ENCODE data around the gene GSTT4.

The GSTT4 gene

DNA sequence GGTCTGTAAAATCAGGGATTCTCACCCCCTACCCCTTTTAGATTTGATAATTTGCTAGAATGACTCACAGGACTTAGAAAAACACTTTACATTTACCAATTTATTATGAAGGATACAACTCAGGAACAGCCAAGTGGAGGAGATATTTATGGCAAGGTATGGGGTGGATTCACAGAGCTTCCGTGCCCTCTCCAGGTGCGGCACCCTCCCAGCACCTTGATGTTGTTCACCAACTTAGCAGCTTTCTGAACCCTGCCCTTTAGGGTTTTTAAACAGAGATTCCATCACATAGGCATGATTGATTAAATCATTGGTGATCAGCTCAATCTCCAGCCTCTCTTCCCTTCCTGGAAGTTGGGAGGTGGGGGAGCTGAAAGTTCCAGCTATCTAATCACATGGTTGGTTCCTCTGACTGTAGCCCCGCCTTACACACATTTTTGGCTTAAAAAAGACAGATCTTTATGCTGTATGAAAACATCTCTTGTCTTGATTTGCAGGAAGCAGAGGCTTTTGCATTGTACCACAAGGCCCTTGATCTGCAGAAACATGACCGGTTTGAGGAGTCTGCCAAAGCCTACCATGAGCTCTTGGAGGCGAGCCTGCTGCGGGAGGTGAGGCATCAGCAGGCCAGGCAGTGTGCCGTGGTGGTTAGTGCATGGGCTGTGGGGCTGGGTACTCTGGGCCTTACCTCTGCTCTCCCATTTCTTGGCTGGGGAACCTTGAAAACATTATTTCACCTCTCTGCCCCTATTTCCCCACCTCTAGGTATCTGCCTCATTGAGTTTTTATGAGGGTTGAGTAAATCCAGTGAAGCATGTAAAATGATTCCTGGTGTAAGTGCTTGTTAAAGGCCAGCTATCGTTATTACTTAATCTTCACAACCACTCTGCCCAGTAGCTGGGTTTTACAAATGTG lies 32.9 kb upstream of the GSTT4 start:
- H3K36me3 ChIP-seq (ENCODE audit: insufficient read depth, low read depth, low read length) = peaks cover 68% of the 10 kb centered on the region

GRCh38 chr22:24035296-24035695 lies 30.0 kb upstream of the GSTT4 start:
- H3K27ac ChIP-seq (ENCODE audit: low read length) = no peak overlapping the region
- H3K4me3 ChIP-seq (ENCODE audit: low read length) = no peak overlapping the region
- peaks cover 40% of the 10 kb centered on the region for H3K36me3 ChIP-seq (ENCODE audit: insufficient read depth, low read depth, low read length)
- H3K9me3 ChIP-seq (ENCODE audit: insufficient read depth, low read depth, low read length) = no peaks in the 10 kb centered on the region
- no peak overlapping the region for H3K9ac ChIP-seq (ENCODE audit: low read depth, low read length)
- H3K27me3 ChIP-seq (ENCODE audit: insufficient read depth, low read length) = no peaks in the 10 kb centered on the region
- H3K4me1 ChIP-seq (ENCODE audit: insufficient read depth, low read length) = no peaks in the 10 kb centered on the region

More for the DNA sequence above, 32.9 kb upstream of the GSTT4 start:
- Histone ChIP-seq H3K27me3 (ENCODE audit: insufficient read depth, low read length) (no peaks in the 10 kb centered on the region), H3K4me3 (ENCODE audit: low read length) (no peak overlapping the region), H3K27ac (ENCODE audit: low read length) (no peak overlapping the region), H3K9me3 (ENCODE audit: insufficient read depth, low read depth, low read length) (no peaks in the 10 kb centered on the region), H3K9ac (ENCODE audit: low read depth, low read length) (no peak overlapping the region), H3K4me1 (ENCODE audit: insufficient read depth, low read length) (no peaks in the 10 kb centered on the region)

GRCh38 chr22:24033731-24034130 lies 28.5 kb upstream of the GSTT4 start:
- Histone ChIP-seq H3K4me1 (ENCODE audit: insufficient read depth, low read length) (no peaks in the 10 kb centered on the region), H3K27ac (ENCODE audit: low read length) (no peak overlapping the region), H3K9me3 (ENCODE audit: insufficient read depth, low read depth, low read length) (no peaks in the 10 kb centered on the region), H3K4me3 (ENCODE audit: low read length) (no peak overlapping the region), H3K9ac (ENCODE audit: low read depth, low read length) (no peak overlapping the region), H3K27me3 (ENCODE audit: insufficient read depth, low read length) (no peaks in the 10 kb centered on the region), H3K36me3 (ENCODE audit: insufficient read depth, low read depth, low read length) (peaks cover 25% of the 10 kb centered on the region)

DNA sequence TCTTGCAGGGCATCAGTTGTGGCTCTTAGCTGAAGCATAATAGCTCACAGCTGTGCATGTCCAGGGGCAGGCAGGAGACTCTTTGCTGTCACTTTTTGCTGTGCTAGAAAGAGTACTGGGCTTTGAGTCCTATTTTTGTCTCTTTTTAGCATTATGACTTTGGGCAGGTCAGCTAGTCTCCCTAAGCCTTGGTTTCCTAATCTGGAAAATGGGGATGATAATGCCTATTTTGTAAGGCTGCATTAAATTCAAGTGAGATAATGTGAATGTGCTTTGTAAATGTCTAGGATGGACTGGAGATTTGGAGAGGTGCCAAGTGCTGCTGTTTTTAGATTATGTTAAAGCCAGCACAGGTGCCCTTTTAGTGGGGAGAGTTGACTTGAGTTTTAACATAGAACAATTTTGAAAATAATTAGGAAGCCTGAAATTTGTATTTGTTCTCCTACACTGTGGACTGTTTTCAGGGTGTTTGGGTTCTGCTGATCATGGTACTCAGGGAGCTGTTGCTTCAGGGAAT lies 25.0 kb upstream of the GSTT4 start:
- Histone ChIP-seq H3K4me1 (ENCODE audit: insufficient read depth, low read length) (peaks cover 2% of the 10 kb centered on the region; the same call in 1 of the 2 replicates), H3K27ac (ENCODE audit: low read length) (no peak overlapping the region), H3K9ac (ENCODE audit: low read depth, low read length) (no peak overlapping the region), H3K27me3 (ENCODE audit: insufficient read depth, low read length) (no peaks in the 10 kb centered on the region), H3K4me3 (ENCODE audit: low read length) (no peak overlapping the region), H3K9me3 (ENCODE audit: insufficient read depth, low read depth, low read length) (no peaks in the 10 kb centered on the region), H3K36me3 (ENCODE audit: insufficient read depth, low read depth, low read length) (no peaks in the 10 kb centered on the region)

GRCh38 chr22:24029304-24029703 lies 24.1 kb upstream of the GSTT4 start:
- Histone ChIP-seq H3K9me3 (ENCODE audit: insufficient read depth, low read depth, low read length) (no peaks in the 10 kb centered on the region), H3K27ac (ENCODE audit: low read length) (no peak overlapping the region), H3K36me3 (ENCODE audit: insufficient read depth, low read depth, low read length) (no peaks in the 10 kb centered on the region), H3K27me3 (ENCODE audit: insufficient read depth, low read length) (no peaks in the 10 kb centered on the region), H3K4me3 (ENCODE audit: low read length) (no peak overlapping the region), H3K9ac (ENCODE audit: low read depth, low read length) (no peak overlapping the region), H3K4me1 (ENCODE audit: insufficient read depth, low read length) (peaks cover 7% of the 10 kb centered on the region; the same call in 1 of the 2 replicates)

DNA sequence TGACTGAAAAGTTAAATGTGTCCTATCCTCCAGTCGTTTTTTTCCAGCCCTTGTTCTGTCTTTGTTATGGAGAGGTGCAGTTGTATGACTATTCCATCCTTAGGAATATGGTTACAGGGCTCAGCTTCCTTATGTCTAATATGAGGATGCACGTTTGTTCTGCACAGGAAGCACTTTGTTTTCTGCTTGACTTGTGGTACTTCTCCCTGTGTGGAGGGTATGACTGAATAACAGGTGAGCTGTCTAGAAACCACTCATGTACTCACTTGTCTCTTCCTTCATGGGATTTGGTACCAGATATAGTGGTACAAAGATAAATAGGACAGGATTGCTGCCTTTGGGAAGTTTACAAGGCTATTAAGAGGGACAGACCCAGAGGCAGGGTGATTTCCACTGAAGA lies 23.3 kb upstream of the GSTT4 start:
- Histone ChIP-seq H3K27ac (ENCODE audit: low read length) (no peak overlapping the region), H3K4me1 (ENCODE audit: insufficient read depth, low read length) (peaks cover 7% of the 10 kb centered on the region; the same call in 1 of the 2 replicates), H3K4me3 (ENCODE audit: low read length) (no peak overlapping the region), H3K9ac (ENCODE audit: low read depth, low read length) (no peak overlapping the region), H3K27me3 (ENCODE audit: insufficient read depth, low read length) (no peaks in the 10 kb centered on the region), H3K36me3 (ENCODE audit: insufficient read depth, low read depth, low read length) (no peaks in the 10 kb centered on the region), H3K9me3 (ENCODE audit: insufficient read depth, low read depth, low read length) (no peaks in the 10 kb centered on the region)

- H3K36me3 ChIP-seq (ENCODE audit: insufficient read depth, low read depth, low read length) = no peaks in the 10 kb centered on the region
- no peak overlapping the region for H3K4me3 ChIP-seq (ENCODE audit: low read length)
- H3K27me3 ChIP-seq (ENCODE audit: insufficient read depth, low read length) = no peaks in the 10 kb centered on the region
- H3K27ac ChIP-seq (ENCODE audit: low read length) = no peak overlapping the region
- H3K4me1 ChIP-seq (ENCODE audit: insufficient read depth, low read length) = peaks cover 7% of the 10 kb centered on the region; the same call in 1 of the 2 replicates
- H3K9ac ChIP-seq (ENCODE audit: low read depth, low read length) = no peak overlapping the region
- no peaks in the 10 kb centered on the region for H3K9me3 ChIP-seq (ENCODE audit: insufficient read depth, low read depth, low read length)
Observed at GRCh38 chr22:24027991-24028390, 22.7 kb upstream of the GSTT4 start.

DNA sequence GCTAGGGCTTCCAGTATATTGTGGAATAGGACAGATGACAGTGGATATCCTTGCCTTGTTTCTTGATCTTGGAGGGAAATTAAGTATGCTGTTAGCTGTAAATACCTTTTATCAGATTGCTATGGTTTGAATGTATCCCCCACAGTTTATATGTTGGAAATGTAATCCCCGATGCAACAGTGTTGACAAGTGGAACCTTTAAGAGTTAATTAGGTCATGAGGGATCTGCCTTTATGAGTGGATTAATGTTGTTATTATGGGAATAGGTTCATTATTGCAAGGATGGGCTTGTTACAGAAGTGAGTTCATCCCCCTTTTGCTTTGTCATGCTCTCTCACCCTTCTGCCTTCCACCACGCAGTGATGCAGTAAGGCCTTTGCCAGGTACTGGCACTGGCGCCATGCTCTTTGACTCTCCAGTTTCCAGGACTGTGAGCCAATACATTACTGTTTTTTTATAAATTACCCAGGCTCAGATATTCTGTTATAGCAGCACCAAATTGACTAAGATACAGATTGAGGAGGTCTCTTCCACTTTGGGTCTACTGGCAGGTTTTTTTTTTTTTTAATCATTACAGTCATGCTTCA lies 22.2 kb upstream of the GSTT4 start:
- Histone ChIP-seq H3K4me3 (ENCODE audit: low read length) (no peak overlapping the region), H3K36me3 (ENCODE audit: insufficient read depth, low read depth, low read length) (no peaks in the 10 kb centered on the region)

GRCh38 chr22:24026733-24027132 lies 21.5 kb upstream of the GSTT4 start:
- no peaks in the 10 kb centered on the region for H3K36me3 ChIP-seq (ENCODE audit: insufficient read depth, low read depth, low read length)
- H3K27me3 ChIP-seq (ENCODE audit: insufficient read depth, low read length) = no peaks in the 10 kb centered on the region
- H3K27ac ChIP-seq (ENCODE audit: low read length) = no peak overlapping the region
- no peaks in the 10 kb centered on the region for H3K9me3 ChIP-seq (ENCODE audit: insufficient read depth, low read depth, low read length)
- no peak overlapping the region for H3K4me3 ChIP-seq (ENCODE audit: low read length)
- H3K9ac ChIP-seq (ENCODE audit: low read depth, low read length) = no peak overlapping the region
- peaks cover 7% of the 10 kb centered on the region; the same call in 1 of the 2 replicates for H3K4me1 ChIP-seq (ENCODE audit: insufficient read depth, low read length)

More for the DNA sequence above, 22.2 kb upstream of the GSTT4 start:
- Histone ChIP-seq H3K9me3 (ENCODE audit: insufficient read depth, low read depth, low read length) (no peaks in the 10 kb centered on the region), H3K4me1 (ENCODE audit: insufficient read depth, low read length) (peaks cover 7% of the 10 kb centered on the region; the same call in 1 of the 2 replicates), H3K27ac (ENCODE audit: low read length) (no peak overlapping the region), H3K27me3 (ENCODE audit: insufficient read depth, low read length) (no peaks in the 10 kb centered on the region), H3K9ac (ENCODE audit: low read depth, low read length) (no peak overlapping the region)

- H3K27ac ChIP-seq (ENCODE audit: low read length) = no peak overlapping the region
- H3K27me3 ChIP-seq (ENCODE audit: insufficient read depth, low read length) = no peaks in the 10 kb centered on the region
- no peak overlapping the region for H3K9ac ChIP-seq (ENCODE audit: low read depth, low read length)
- peaks cover 7% of the 10 kb centered on the region; the same call in 1 of the 2 replicates for H3K4me1 ChIP-seq (ENCODE audit: insufficient read depth, low read length)
- H3K36me3 ChIP-seq (ENCODE audit: insufficient read depth, low read depth, low read length) = no peaks in the 10 kb centered on the region
- no peaks in the 10 kb centered on the region for H3K9me3 ChIP-seq (ENCODE audit: insufficient read depth, low read depth, low read length)
- H3K4me3 ChIP-seq (ENCODE audit: low read length) = no peak overlapping the region
Observed at GRCh38 chr22:24026056-24026455, 20.8 kb upstream of the GSTT4 start.

- Histone ChIP-seq H3K4me1 (ENCODE audit: insufficient read depth, low read length) (peaks cover 7% of the 10 kb centered on the region; the same call in 1 of the 2 replicates), H3K9me3 (ENCODE audit: insufficient read depth, low read depth, low read length) (no peaks in the 10 kb centered on the region), H3K9ac (ENCODE audit: low read depth, low read length) (no peak overlapping the region), H3K27ac (ENCODE audit: low read length) (no peak overlapping the region), H3K27me3 (ENCODE audit: insufficient read depth, low read length) (no peaks in the 10 kb centered on the region), H3K36me3 (ENCODE audit: insufficient read depth, low read depth, low read length) (no peaks in the 10 kb centered on the region), H3K4me3 (ENCODE audit: low read length) (no peak overlapping the region)
Observed at GRCh38 chr22:24025475-24025874, 20.2 kb upstream of the GSTT4 start.

All from iPS-20b (cell line).